ENCODE measurements around the gene PLEK. TPM values are rescaled to one million over a fixed set of nuclear protein-coding genes. Genes with fewer than 3 reads are reported as not detected.

The PLEK gene
- total RNA-seq, 1 experiment from 2014 or later: 0.13 TPM

DNA sequence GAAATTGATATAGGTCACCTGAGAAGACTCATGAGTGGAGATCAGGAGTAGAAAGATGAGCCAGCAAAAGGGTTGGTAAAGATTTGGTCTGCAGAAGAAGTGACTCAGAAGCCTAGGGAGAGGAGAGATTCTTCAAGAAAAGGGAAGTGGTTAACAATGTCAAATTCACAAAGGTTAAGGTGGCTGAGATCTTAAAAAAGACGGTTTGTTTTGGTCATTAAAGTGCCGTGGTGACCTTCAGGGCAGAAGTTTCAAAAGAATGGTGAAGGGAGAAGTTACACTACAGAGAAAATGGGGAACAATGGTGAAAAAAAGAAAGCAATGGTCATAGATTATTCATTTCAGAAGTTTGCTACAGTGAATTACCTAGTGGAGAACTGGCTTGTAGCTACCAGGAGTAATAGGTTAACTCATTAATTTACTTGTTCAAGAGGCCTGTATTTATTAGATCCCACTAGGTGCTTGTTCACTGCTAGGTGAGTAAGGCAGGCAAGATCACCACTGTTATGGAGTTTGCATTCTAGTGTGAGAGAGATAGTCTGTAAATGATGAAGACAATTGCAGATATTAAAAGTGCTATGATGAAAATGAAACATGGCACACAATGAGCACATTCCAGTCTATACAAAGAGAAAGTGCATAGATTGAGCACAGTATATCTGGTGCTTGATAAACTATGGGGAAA, 59.0 kb downstream of the PLEK start:
- no TSS peak for BruUV-seq (replicated peaks)
- H3K9me3 ChIP-seq (ENCODE audit: control insufficient read depth, insufficient read depth, low read depth, low read length): no peaks in the 10 kb centered on the region
- no peak overlapping the region for H3K27ac ChIP-seq (ENCODE audit: low read length)
- no peaks in the 10 kb centered on the region for H3K4me1 ChIP-seq (ENCODE audit: control insufficient read depth, insufficient read depth, low read length)
- TF ChIP-seq, protein P1, sequence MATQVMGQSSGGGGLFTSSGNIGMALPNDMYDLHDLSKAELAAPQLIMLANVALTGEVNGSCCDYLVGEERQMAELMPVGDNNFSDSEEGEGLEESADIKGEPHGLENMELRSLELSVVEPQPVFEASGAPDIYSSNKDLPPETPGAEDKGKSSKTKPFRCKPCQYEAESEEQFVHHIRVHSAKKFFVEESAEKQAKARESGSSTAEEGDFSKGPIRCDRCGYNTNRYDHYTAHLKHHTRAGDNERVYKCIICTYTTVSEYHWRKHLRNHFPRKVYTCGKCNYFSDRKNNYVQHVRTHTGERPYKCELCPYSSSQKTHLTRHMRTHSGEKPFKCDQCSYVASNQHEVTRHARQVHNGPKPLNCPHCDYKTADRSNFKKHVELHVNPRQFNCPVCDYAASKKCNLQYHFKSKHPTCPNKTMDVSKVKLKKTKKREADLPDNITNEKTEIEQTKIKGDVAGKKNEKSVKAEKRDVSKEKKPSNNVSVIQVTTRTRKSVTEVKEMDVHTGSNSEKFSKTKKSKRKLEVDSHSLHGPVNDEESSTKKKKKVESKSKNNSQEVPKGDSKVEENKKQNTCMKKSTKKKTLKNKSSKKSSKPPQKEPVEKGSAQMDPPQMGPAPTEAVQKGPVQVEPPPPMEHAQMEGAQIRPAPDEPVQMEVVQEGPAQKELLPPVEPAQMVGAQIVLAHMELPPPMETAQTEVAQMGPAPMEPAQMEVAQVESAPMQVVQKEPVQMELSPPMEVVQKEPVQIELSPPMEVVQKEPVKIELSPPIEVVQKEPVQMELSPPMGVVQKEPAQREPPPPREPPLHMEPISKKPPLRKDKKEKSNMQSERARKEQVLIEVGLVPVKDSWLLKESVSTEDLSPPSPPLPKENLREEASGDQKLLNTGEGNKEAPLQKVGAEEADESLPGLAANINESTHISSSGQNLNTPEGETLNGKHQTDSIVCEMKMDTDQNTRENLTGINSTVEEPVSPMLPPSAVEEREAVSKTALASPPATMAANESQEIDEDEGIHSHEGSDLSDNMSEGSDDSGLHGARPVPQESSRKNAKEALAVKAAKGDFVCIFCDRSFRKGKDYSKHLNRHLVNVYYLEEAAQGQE (IDR thresholded peaks at IDR 0.05; ENCODE audit: insufficient read depth in 1 of 2, low read depth in 2 of 2, low read length in 1 of 2): no peak
- TF ChIP-seq, protein P2, sequence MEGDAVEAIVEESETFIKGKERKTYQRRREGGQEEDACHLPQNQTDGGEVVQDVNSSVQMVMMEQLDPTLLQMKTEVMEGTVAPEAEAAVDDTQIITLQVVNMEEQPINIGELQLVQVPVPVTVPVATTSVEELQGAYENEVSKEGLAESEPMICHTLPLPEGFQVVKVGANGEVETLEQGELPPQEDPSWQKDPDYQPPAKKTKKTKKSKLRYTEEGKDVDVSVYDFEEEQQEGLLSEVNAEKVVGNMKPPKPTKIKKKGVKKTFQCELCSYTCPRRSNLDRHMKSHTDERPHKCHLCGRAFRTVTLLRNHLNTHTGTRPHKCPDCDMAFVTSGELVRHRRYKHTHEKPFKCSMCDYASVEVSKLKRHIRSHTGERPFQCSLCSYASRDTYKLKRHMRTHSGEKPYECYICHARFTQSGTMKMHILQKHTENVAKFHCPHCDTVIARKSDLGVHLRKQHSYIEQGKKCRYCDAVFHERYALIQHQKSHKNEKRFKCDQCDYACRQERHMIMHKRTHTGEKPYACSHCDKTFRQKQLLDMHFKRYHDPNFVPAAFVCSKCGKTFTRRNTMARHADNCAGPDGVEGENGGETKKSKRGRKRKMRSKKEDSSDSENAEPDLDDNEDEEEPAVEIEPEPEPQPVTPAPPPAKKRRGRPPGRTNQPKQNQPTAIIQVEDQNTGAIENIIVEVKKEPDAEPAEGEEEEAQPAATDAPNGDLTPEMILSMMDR (IDR thresholded peaks at IDR 0.05): no peak
- TF ChIP-seq POLR2AphosphoS5 (IDR thresholded peaks at IDR 0.05; ENCODE audit: low read depth, low read length) (no peak), SIN3A (IDR thresholded peaks at IDR 0.05; ENCODE audit: borderline replicate concordance, insufficient read depth, low read depth, low read length) (no peak), TCF7L2 (IDR thresholded peaks at IDR 0.05; ENCODE audit: low read depth, low read length) (no peak)
- DNase-seq (ENCODE audit: low read depth, low spot score) (no peak), ATAC-seq (no peak)
- CTCF ChIA-PET: no interaction called here
- no peaks in the 10 kb centered on the region; the same call in 1 of the 2 replicates for H3K27me3 ChIP-seq (ENCODE audit: control insufficient read depth, insufficient read depth, low read length)
- no peaks in the 10 kb centered on the region for H3K36me3 ChIP-seq (ENCODE audit: control insufficient read depth, insufficient read depth, low read length)
- in situ Hi-C loops (cut with HindIII; ENCODE audit: low pct_unique_long_range_greater_than_20kb, low sequenced_read_pairs): no loop called here
- no peak overlapping the region for H3K4me3 ChIP-seq (ENCODE audit: low read depth in 2 of 2, low read length in 2 of 2)
- POLR2A ChIA-PET: no interaction called here
- intact Hi-C loops (cut with micrococcal nuclease; ENCODE audit: unreplicated experiment): no loop called here

DNA sequence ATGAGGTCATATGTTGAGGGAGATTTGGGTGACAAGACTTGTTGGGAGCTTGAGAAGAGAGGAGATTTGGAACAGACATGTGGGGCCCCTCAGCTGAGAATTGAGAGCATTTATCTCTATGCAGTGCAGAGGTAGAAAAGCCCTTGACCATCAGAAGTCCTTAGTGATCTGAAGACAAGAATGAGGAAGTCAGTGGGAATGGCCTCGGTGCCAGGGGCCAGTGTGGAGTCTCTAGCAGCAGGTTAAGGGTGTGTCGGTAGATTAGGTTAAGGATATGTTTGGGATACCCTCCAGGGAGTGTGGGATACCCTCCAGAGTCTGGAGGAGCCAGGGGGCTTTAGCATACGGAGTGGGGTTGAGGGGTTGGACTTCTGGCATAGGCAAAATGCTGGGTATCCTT, 60.4 kb downstream of the PLEK start:
- no peaks in the 10 kb centered on the region for H3K9me3 ChIP-seq (ENCODE audit: control insufficient read depth, insufficient read depth, low read depth, low read length)
- ATAC-seq (no peak), DNase-seq (ENCODE audit: low read depth, low spot score) (no peak)
- intact Hi-C loops (cut with micrococcal nuclease; ENCODE audit: unreplicated experiment): no loop called here
- ChIA-PET CTCF (no interaction called here), POLR2A (no interaction called here)
- H3K27ac ChIP-seq (ENCODE audit: low read length): no peak overlapping the region
- H3K4me1 ChIP-seq (ENCODE audit: control insufficient read depth, insufficient read depth, low read length): no peaks in the 10 kb centered on the region
- TF ChIP-seq SIN3A (IDR thresholded peaks at IDR 0.05; ENCODE audit: borderline replicate concordance, insufficient read depth, low read depth, low read length) (no peak), POLR2AphosphoS5 (IDR thresholded peaks at IDR 0.05; ENCODE audit: low read depth, low read length) (no peak), TCF7L2 (IDR thresholded peaks at IDR 0.05; ENCODE audit: low read depth, low read length) (no peak)
- TF ChIP-seq, protein P1 (IDR thresholded peaks at IDR 0.05; ENCODE audit: insufficient read depth in 1 of 2, low read depth in 2 of 2, low read length in 1 of 2): no peak
- TF ChIP-seq, protein P2 (IDR thresholded peaks at IDR 0.05): no peak
- no peak overlapping the region for H3K4me3 ChIP-seq (ENCODE audit: low read depth in 2 of 2, low read length in 2 of 2)
- H3K27me3 ChIP-seq (ENCODE audit: control insufficient read depth, insufficient read depth, low read length): no peaks in the 10 kb centered on the region; the same call in 1 of the 2 replicates
- no peaks in the 10 kb centered on the region for H3K36me3 ChIP-seq (ENCODE audit: control insufficient read depth, insufficient read depth, low read length)
- in situ Hi-C loops (cut with HindIII; ENCODE audit: low pct_unique_long_range_greater_than_20kb, low sequenced_read_pairs): no loop called here
- BruUV-seq (replicated peaks): no TSS peak
